Retinal pigment epithelial cell (primary cell): ENCODE data around the gene RBM18.

Source experiments
- DNase-seq: peaks from one replicate; pipeline ENCODE4 v3.0.0-alpha.2; 2010; ENCODE audit warnings: low read depth
- H3K4me3 ChIP-seq: 2 replicates; pipeline ENCODE4 v1.5.1; 2011; ENCODE audit warnings: mild to moderate bottlenecking, low read length, control low read depth, moderate library complexity
- CTCF ChIP-seq: conservative IDR thresholded peaks from 2 replicates; pipeline ENCODE4 v1.5.1; 2011; ENCODE audit warnings: low read depth, low read length, control low read depth, inconsistent platforms

The RBM18 gene

GRCh38 chr9:122297512-122297911, 32.9 kb upstream of the RBM18 start:
- H3K4me3 ChIP-seq, result no peak overlapping the region
- no peak for DNase-seq
- TF ChIP-seq CTCF, result no peak

GRCh38 chr9:122294531-122294930, 29.9 kb upstream of the RBM18 start:
- H3K4me3 ChIP-seq, result no peak overlapping the region
- TF ChIP-seq CTCF, result no peak
- DNase-seq, result no peak

GRCh38 chr9:122291458-122291857, 26.8 kb upstream of the RBM18 start:
- H3K4me3 ChIP-seq, result no peak overlapping the region
- TF ChIP-seq CTCF, result no peak
- no peak for DNase-seq

- TF ChIP-seq CTCF, result no peak
- DNase-seq, result no peak
- no peak overlapping the region for H3K4me3 ChIP-seq
Observed at GRCh38 chr9:122287214-122287720, 22.6 kb upstream of the RBM18 start.

- H3K4me3 ChIP-seq, result no peak overlapping the region
- no peak for TF ChIP-seq CTCF
- no peak for DNase-seq
Observed at GRCh38 chr9:122286764-122287163, 22.1 kb upstream of the RBM18 start.

GRCh38 chr9:122281368-122281767, 16.7 kb upstream of the RBM18 start:
- TF ChIP-seq CTCF, result no peak
- no peak overlapping the region for H3K4me3 ChIP-seq
- DNase-seq, result no peak

- no peak for TF ChIP-seq CTCF
- DNase-seq, result no peak
- H3K4me3 ChIP-seq, result no peak overlapping the region
Observed at GRCh38 chr9:122277285-122277897, 12.8 kb upstream of the RBM18 start.
